Measurements from ENCODE around the gene AFF3.

AFF3 gene

GRCh38 chr2:100178085-100178788 lies 35.8 kb upstream of the AFF3 start:
- peak; percentile 30 for DNase-seq
- no peak overlapping the region for H3K27ac Mint-ChIP-seq
- peaks cover 15% of the 10 kb centered on the region for H3K27me3 Mint-ChIP-seq (ENCODE audit: low read depth, poor library complexity)
- H3K4me3 Mint-ChIP-seq = no peak overlapping the region
- H3K9me3 Mint-ChIP-seq = no peaks in the 10 kb centered on the region
- TF ChIP-seq CTCF (IDR thresholded peaks at IDR 0.05) = no peak
- peaks cover 47% of the 10 kb centered on the region for H3K4me1 Mint-ChIP-seq
- H3K36me3 Mint-ChIP-seq (ENCODE audit: low read depth) = no peaks in the 10 kb centered on the region

GRCh38 chr2:100176925-100177324 lies 34.5 kb upstream of the AFF3 start:
- Mint-ChIP-seq H3K4me1 (peaks cover 34% of the 10 kb centered on the region), H3K27ac (no peak overlapping the region), H3K27me3 (ENCODE audit: low read depth, poor library complexity) (peaks cover 9% of the 10 kb centered on the region), H3K4me3 (no peak overlapping the region), H3K36me3 (ENCODE audit: low read depth) (no peaks in the 10 kb centered on the region), H3K9me3 (no peaks in the 10 kb centered on the region)
- DNase-seq = no peak
- no peak for TF ChIP-seq CTCF (IDR thresholded peaks at IDR 0.05)

- H3K9me3 Mint-ChIP-seq = no peaks in the 10 kb centered on the region
- H3K36me3 Mint-ChIP-seq (ENCODE audit: low read depth) = no peaks in the 10 kb centered on the region
- DNase-seq = no peak
- H3K4me1 Mint-ChIP-seq = peaks cover 13% of the 10 kb centered on the region
- H3K27me3 Mint-ChIP-seq (ENCODE audit: low read depth, poor library complexity) = peaks cover 5% of the 10 kb centered on the region
- TF ChIP-seq CTCF (IDR thresholded peaks at IDR 0.05) = no peak
- H3K4me3 Mint-ChIP-seq = no peak overlapping the region
- no peak overlapping the region for H3K27ac Mint-ChIP-seq
These were observed 31.6 kb upstream of the AFF3 start for GRCh38 chr2:100174026-100174431.

- H3K4me3 Mint-ChIP-seq = no peak overlapping the region
- H3K27ac Mint-ChIP-seq = no peak overlapping the region
- no peaks in the 10 kb centered on the region for H3K4me1 Mint-ChIP-seq
- DNase-seq = no peak
- H3K36me3 Mint-ChIP-seq (ENCODE audit: low read depth) = peaks cover 14% of the 10 kb centered on the region
- peaks cover 46% of the 10 kb centered on the region for H3K9me3 Mint-ChIP-seq
- TF ChIP-seq CTCF (IDR thresholded peaks at IDR 0.05) = no peak
- peaks cover 7% of the 10 kb centered on the region for H3K27me3 Mint-ChIP-seq (ENCODE audit: low read depth, poor library complexity)
These were observed 24.3 kb upstream of the AFF3 start for GRCh38 chr2:100166701-100167100.

- Mint-ChIP-seq H3K27me3 (ENCODE audit: low read depth, poor library complexity) (peaks cover 5% of the 10 kb centered on the region), H3K36me3 (ENCODE audit: low read depth) (peaks cover 14% of the 10 kb centered on the region), H3K9me3 (peaks cover 73% of the 10 kb centered on the region), H3K27ac (no peak overlapping the region), H3K4me1 (no peaks in the 10 kb centered on the region), H3K4me3 (no peak overlapping the region)
- DNase-seq = no peak
- no peak for TF ChIP-seq CTCF (IDR thresholded peaks at IDR 0.05)
These were observed 21.2 kb upstream of the AFF3 start for GRCh38 chr2:100163605-100164004.

GRCh38 chr2:100161945-100162620 lies 19.7 kb upstream of the AFF3 start:
- no peak overlapping the region for H3K27ac Mint-ChIP-seq
- peaks cover 4% of the 10 kb centered on the region for H3K27me3 Mint-ChIP-seq (ENCODE audit: low read depth, poor library complexity)
- no peak for TF ChIP-seq CTCF (IDR thresholded peaks at IDR 0.05)

More at GRCh38 chr2:100161945-100162620, 19.7 kb upstream of the AFF3 start:
- no peak for DNase-seq
- H3K4me1 Mint-ChIP-seq = no peaks in the 10 kb centered on the region
- no peak overlapping the region for H3K4me3 Mint-ChIP-seq
- H3K9me3 Mint-ChIP-seq = peaks cover 85% of the 10 kb centered on the region
- peaks cover 14% of the 10 kb centered on the region for H3K36me3 Mint-ChIP-seq (ENCODE audit: low read depth)
